Colonic mucosa (tissue), 4 donors: ENCODE measurements around the gene SRF. TPM values are rescaled to one million over a fixed set of nuclear protein-coding genes. Genes with fewer than 3 reads are reported as not detected.
A peak's percentile ranks its signal among the peaks of the same experiment; 100 is the strongest.

Source experiments
- DNase-seq: peaks from one replicate; pipeline ENCODE4 v3.0.0-alpha.2; 2020
- H3K27ac ChIP-seq: fragments of 200-600 bp; one replicate; pipeline ENCODE4 v1.8.0; 2021
- H3K27me3 ChIP-seq: fragments of 200-600 bp; one replicate; pipeline ENCODE4 v1.8.0; 2021
- H3K36me3 ChIP-seq: fragments of 200-600 bp; one replicate; pipeline ENCODE4 v1.8.0; 2021
- H3K4me1 ChIP-seq: fragments of 200-600 bp; one replicate; pipeline ENCODE4 v1.8.0; 2021; ENCODE audit warnings: mild to moderate bottlenecking
- H3K4me3 ChIP-seq: fragments of 200-600 bp; one replicate; pipeline ENCODE4 v1.8.0; 2021
- H3K9ac ChIP-seq, 2 donors: one replicate each; pipeline ENCODE4 v1.7.0; 2013; ENCODE audit warnings: control low read depth in 2 of 2, low read depth in 2 of 2, low read length in 2 of 2
- H3K9me3 ChIP-seq: fragments of 200-600 bp; one replicate; pipeline ENCODE4 v1.8.0; 2021
- intact Hi-C: fragments of 100-400 bp; cut with DNase I; formaldehyde crosslinking; loops from one replicate; pipeline ENCODE4 v1.14.1; 2022
- total RNA-seq, 2 donors: library from RNA; stranded (reverse); fragmentation: NEBNext Ultra II Directional in 1 of 2; extraction: Animal tissue kit (Norgen Biotek cat#: 25700) in 1 of 2; gene quantifications; one replicate each; pipeline ENCODE4 v1.2.1, GENCODE V29; 2021
- TF ChIP-seq, protein P1 (sequence below): fragments of 200-600 bp; IDR thresholded peaks from one replicate; pipeline ENCODE4 v1.8.0; 2022; ENCODE audit warnings: antibody characterized with exemption, mild to moderate bottlenecking
- donor health status: healthy.
- donor health status: DM: no; HTN: no; CAD: no.
- donor health status: DM: no; HTN: no; CAD: no.

Gene SRF
- total RNA-seq, 2 donors from 2014 or later = 24.8 to 37.6 TPM

DNA sequence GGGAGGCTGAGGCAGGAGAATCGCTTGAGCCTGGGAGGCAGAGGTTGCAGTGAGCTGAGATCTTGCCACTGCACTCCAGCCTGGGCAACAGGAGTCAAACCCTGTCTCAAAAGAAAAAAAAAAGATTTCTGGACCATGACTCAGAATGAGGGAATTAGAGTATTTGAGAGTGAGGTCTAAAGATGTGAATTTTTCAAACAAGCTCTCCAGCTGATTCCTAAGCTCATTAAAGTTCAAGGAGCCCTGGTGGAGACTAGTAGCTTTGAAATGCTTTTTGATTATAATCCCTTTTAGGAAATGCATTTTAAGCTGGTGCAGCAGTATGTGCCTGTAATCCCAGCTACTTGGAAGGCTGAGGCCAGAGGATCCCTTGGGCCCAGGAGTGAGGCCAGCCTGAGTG, 21.8 kb upstream of the SRF start:
- no peak for DNase-seq
- Histone ChIP-seq H3K36me3 (no peaks in the 10 kb centered on the region), H3K27ac (no peak overlapping the region), H3K27me3 (no peaks in the 10 kb centered on the region), H3K4me3 (no peak overlapping the region), H3K9ac (no peak overlapping the region), H3K4me1 (no peaks in the 10 kb centered on the region), H3K9me3 (no peaks in the 10 kb centered on the region)
- intact Hi-C loops = no loop called here
- TF ChIP-seq, protein P1, sequence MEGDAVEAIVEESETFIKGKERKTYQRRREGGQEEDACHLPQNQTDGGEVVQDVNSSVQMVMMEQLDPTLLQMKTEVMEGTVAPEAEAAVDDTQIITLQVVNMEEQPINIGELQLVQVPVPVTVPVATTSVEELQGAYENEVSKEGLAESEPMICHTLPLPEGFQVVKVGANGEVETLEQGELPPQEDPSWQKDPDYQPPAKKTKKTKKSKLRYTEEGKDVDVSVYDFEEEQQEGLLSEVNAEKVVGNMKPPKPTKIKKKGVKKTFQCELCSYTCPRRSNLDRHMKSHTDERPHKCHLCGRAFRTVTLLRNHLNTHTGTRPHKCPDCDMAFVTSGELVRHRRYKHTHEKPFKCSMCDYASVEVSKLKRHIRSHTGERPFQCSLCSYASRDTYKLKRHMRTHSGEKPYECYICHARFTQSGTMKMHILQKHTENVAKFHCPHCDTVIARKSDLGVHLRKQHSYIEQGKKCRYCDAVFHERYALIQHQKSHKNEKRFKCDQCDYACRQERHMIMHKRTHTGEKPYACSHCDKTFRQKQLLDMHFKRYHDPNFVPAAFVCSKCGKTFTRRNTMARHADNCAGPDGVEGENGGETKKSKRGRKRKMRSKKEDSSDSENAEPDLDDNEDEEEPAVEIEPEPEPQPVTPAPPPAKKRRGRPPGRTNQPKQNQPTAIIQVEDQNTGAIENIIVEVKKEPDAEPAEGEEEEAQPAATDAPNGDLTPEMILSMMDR = no peak

DNA sequence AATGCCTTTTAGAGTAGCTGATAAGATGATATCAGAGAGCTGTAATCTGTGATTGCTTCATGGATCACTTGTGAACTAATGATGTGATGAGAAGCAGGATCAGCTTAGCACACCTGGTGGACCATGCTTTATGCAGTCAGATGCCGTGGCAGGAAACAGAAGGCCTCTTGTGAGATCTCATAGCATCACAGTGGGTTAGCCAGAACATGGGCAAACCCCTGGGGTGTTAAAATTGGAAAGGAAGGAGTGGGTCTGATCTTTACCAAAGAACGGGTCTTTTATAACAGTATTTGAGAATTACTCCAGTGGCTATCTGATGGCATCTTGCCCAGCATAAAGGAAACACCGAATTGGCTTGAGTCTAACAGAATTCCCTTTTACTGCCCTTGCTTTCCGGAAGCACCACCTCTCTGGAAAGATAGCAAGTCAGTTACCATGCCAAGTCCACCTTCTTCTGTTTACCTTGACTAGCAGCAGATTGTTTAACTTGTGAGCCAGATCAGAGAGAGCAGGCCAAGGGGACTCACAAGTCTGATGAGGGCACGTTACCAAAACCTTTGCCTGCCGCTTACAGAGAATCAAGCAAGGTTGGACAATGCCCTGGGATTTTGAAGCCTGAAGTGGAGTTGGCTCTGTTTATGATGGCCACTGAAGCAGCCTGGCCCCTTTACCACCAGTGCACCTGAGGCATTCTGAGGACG, 20.9 kb upstream of the SRF start:
- Histone ChIP-seq H3K4me1 (no peaks in the 10 kb centered on the region), H3K4me3 (no peak overlapping the region), H3K27me3 (no peaks in the 10 kb centered on the region), H3K9ac (no peak overlapping the region), H3K9me3 (no peaks in the 10 kb centered on the region), H3K27ac (no peak overlapping the region), H3K36me3 (no peaks in the 10 kb centered on the region)
- intact Hi-C loops = no loop called here
- peak; percentile 71 for DNase-seq
- TF ChIP-seq, protein P1 = no peak

DNA sequence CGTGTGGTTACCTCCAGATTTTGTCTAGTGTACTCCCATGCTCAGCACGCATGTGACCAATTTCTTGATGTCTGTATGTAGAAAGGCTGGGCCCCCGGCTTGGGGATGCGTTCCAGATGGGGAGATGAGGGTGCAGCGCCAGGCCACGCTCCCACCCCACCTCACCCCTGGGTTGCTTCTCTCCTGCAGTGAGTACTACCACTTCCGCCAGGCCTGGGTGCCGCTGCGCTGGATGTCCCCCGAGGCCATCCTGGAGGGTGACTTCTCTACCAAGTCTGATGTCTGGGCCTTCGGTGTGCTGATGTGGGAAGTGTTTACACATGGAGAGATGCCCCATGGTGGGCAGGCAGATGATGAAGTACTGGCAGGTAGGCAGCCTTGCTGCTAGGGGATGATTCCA, 11.5 kb upstream of the SRF start:
- no peak for DNase-seq
- TF ChIP-seq, protein P1 = no peak

DNA sequence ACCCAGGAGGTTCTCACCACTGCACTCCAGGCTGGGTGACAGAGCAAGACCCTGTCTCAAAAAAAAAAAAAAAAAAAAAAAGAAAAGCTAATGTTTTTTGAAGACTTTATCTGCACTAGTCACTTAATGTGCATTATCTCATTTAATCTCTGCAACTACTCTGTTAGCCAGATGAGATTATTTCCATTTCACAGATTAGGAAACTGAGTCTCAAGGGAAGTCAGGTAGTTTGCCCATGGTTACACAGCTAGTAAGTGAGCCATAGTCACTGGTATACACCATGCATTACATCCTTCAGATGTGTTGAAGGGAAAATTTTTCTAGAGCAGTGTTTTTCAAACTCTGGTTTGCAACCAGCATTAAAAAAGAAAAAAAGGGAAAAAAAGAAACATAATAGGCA, 7.2 kb upstream of the SRF start:
- Histone ChIP-seq H3K27ac (no peak overlapping the region), H3K36me3 (no peaks in the 10 kb centered on the region), H3K4me3 (no peak overlapping the region), H3K27me3 (no peaks in the 10 kb centered on the region), H3K4me1 (no peaks in the 10 kb centered on the region), H3K9me3 (no peaks in the 10 kb centered on the region), H3K9ac (no peak overlapping the region)
- TF ChIP-seq, protein P1 = no peak
- intact Hi-C loops = no loop called here
- DNase-seq = no peak

More for the DNA sequence above, 11.5 kb upstream of the SRF start:
- H3K36me3 ChIP-seq = no peaks in the 10 kb centered on the region
- H3K4me1 ChIP-seq = no peaks in the 10 kb centered on the region
- intact Hi-C loops = no loop called here
- no peak overlapping the region for H3K9ac ChIP-seq
- no peak overlapping the region for H3K27ac ChIP-seq
- H3K27me3 ChIP-seq = no peaks in the 10 kb centered on the region
- no peaks in the 10 kb centered on the region for H3K9me3 ChIP-seq
- no peak overlapping the region for H3K4me3 ChIP-seq

DNA sequence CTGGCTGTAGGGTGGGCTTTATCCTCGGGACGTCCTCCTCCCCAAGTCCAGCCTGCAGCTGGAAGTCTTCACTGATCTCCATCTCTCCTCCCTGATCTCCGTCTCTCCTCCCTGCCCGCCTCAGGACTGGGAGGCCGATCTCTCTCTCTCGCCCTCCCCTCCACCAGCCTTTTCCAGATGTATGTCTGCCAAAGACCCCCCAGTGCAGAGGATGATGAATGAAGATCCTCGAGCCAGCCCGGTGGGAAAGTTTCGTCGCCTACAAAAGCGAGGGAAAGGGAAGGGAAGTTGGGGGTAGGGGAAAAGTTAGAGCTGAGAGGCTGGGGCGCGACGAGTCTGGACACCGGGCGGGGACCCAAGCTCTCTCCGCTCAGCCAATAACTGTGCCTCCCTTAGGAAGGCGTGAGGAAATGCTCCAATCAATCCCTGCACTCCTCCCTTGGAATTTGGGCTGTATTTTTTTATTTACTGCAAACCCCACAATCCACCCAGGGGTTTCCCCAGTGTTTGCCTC, 595 bp upstream of the SRF start:
- intact Hi-C loops = no loop called here

More for the DNA sequence above, 595 bp upstream of the SRF start:
- Histone ChIP-seq H3K9ac (peak overlapping the region; percentile 66 to 90), H3K27ac (peak overlapping the region; percentile 86), H3K36me3 (no peaks in the 10 kb centered on the region), H3K4me1 (peaks cover 14% of the 10 kb centered on the region), H3K27me3 (no peaks in the 10 kb centered on the region), H3K4me3 (peak overlapping the region; percentile 96), H3K9me3 (no peaks in the 10 kb centered on the region)
- TF ChIP-seq, protein P1 = no peak
- DNase-seq = no peak
